Keratinocyte (primary cell): ENCODE measurements around the gene ZNF605. TPM values are rescaled to one million over a fixed set of nuclear protein-coding genes. Genes with fewer than 3 reads are reported as not detected.
A peak's percentile ranks its signal among the peaks of the same experiment; 100 is the strongest.

Source experiments
- DNase-seq: peaks from one replicate; pipeline ENCODE4 v3.0.0-alpha.2; 2011; ENCODE audit warnings: low read depth, missing footprints, low spot score
- FAIRE-seq: peaks from 2 replicates; lab custom pipeline; 2011; peaks lifted over from hg19 to GRCh38; lab: Jason Lieb, UNC
- H2AFZ ChIP-seq: 2 replicates; pipeline ENCODE4 v1.6.0; 2012; ENCODE audit warnings: low read length, control low read depth, inconsistent platforms; ENCODE audit not compliant: control insufficient read depth
- H3K27ac ChIP-seq: 2 replicates; pipeline ENCODE4 v1.5.1; 2011; ENCODE audit warnings: low read length; ENCODE audit not compliant: control insufficient read depth, insufficient read depth
- H3K27me3 ChIP-seq: 3 replicates; pipeline ENCODE4 v1.6.0; 2011; ENCODE audit warnings: low read length; ENCODE audit not compliant: control insufficient read depth, insufficient read depth; ENCODE audit errors: extremely low read depth
- H3K36me3 ChIP-seq, 2 experiments: 2 replicates in 1 of 2; 3 replicates in 1 of 2; pipeline ENCODE4 v1.5.1; 2011; ENCODE audit warnings: low read length in 2 of 2, mild to moderate bottlenecking in 1 of 2; ENCODE audit not compliant: control insufficient read depth in 2 of 2, insufficient read depth in 2 of 2; ENCODE audit errors: extremely low read depth in 1 of 2
- H3K4me1 ChIP-seq: 3 replicates; pipeline ENCODE4 v1.5.1; 2011; ENCODE audit warnings: low read length; ENCODE audit not compliant: control insufficient read depth, insufficient read depth; ENCODE audit errors: extremely low read depth
- H3K4me2 ChIP-seq: 3 replicates; pipeline ENCODE4 v1.6.0; 2011; ENCODE audit warnings: low read depth, low read length; ENCODE audit not compliant: control insufficient read depth, insufficient read depth; ENCODE audit errors: extremely low read depth
- H3K4me3 ChIP-seq, 3 experiments: fragments of 200-600 bp in 1 of 3; sonication (generic) in 1 of 3; 2 replicates in 2 of 3; 3 replicates in 1 of 3; pipeline ENCODE4 v1.5.1; 2011 to 2016; ENCODE audit warnings: low read length in 3 of 3, mild to moderate bottlenecking in 3 of 3, control low read depth in 2 of 3, inconsistent platforms in 1 of 3, low read depth in 1 of 3, mixed read lengths in 1 of 3, mixed run types in 1 of 3, moderate library complexity in 1 of 3; ENCODE audit not compliant: control insufficient read depth in 2 of 3, insufficient read depth in 2 of 3; ENCODE audit errors: extremely low read depth in 1 of 3
- H3K79me2 ChIP-seq: 2 replicates; pipeline ENCODE4 v1.6.0; 2012; ENCODE audit warnings: low read length; ENCODE audit not compliant: control insufficient read depth, insufficient read depth
- H3K9ac ChIP-seq: 3 replicates; pipeline ENCODE4 v1.6.0; 2011; ENCODE audit warnings: low read length; ENCODE audit not compliant: control insufficient read depth, insufficient read depth; ENCODE audit errors: extremely low read depth
- H3K9me1 ChIP-seq: 3 replicates; pipeline ENCODE4 v1.6.0; 2011; ENCODE audit warnings: low read length; ENCODE audit not compliant: control insufficient read depth, insufficient read depth; ENCODE audit errors: extremely low read depth
- H3K9me3 ChIP-seq: 2 replicates; pipeline ENCODE4 v1.5.1; 2012; ENCODE audit warnings: low read depth, low read length; ENCODE audit not compliant: control insufficient read depth
- H4K20me1 ChIP-seq: 3 replicates; pipeline ENCODE4 v1.6.0; 2011; ENCODE audit warnings: low read length; ENCODE audit not compliant: control insufficient read depth, insufficient read depth; ENCODE audit errors: extremely low read depth
- CTCF ChIP-seq, 3 experiments: IDR thresholded peaks in 1 of 3; conservative IDR thresholded peaks in 1 of 3; optimal IDR thresholded peaks in 1 of 3; 2 replicates in 2 of 3; 3 replicates in 1 of 3; pipeline versions ENCODE3 to v1.5.1; 2011; ENCODE audit warnings: low read length in 3 of 3, mild to moderate bottlenecking in 3 of 3, moderate library complexity in 2 of 3, control low read depth in 1 of 3, inconsistent platforms in 1 of 3; ENCODE audit not compliant: insufficient read depth in 2 of 3; ENCODE audit errors: extremely low read depth in 1 of 3
- EZH2 ChIP-seq: IDR thresholded peaks from one replicate; pipeline ENCODE4 v1.6.1; 2012; ENCODE audit warnings: inconsistent platforms, mild to moderate bottlenecking, low read length, moderate library complexity
- dilution Hi-C: fragments of 300-500 bp; cut with MboI; formaldehyde crosslinking; loops from one replicate; pipeline ENCODE4 v1.7.0; 2020; ENCODE audit warnings: low sequenced_read_pairs; ENCODE audit not compliant: extremely low pct_ligation_motif_present
- polyA plus RNA-seq, 5 experiments: library from polyadenylated mRNA; depleted of rRNA in 3 of 5; stranded (reverse) in 3 of 5; stranded (forward) in 1 of 5; unstranded in 1 of 5; fragments of >200 nt; gene quantifications; 1 replicate in 1 of 5; 2 replicates in 3 of 5; 3 replicates in 1 of 5; pipeline versions ENCODE4 v1.2.1 to v1.2.3, GENCODE V29; 2011 to 2012; ENCODE audit warnings: missing spikeins in 2 of 5, low read depth in 1 of 5, low replicate concordance in 1 of 5

The ZNF605 gene
- polyA plus RNA-seq, 1 donor (not counting 4 experiments of a cell fraction or from before 2014, with no cell fraction given): 12.5 TPM

GRCh38 chr12:132952371-132953162 is 3.5 kb downstream of the ZNF605 start:
- no peak for FAIRE-seq
- no peak overlapping the region for H2AFZ ChIP-seq
- H3K9me3 ChIP-seq: peaks cover 28% of the 10 kb centered on the region
- no peak overlapping the region for H3K4me3 ChIP-seq
- H3K4me1 ChIP-seq: peaks cover 7% of the 10 kb centered on the region
- H3K79me2 ChIP-seq: peaks cover 63% of the 10 kb centered on the region
- no peak overlapping the region for H3K9ac ChIP-seq
- TF ChIP-seq EZH2: no peak
- TF ChIP-seq CTCF (optimal IDR thresholded peaks at IDR 0.05 in 1 of 3, IDR thresholded peaks at IDR 0.05 in 1 of 3, conservative IDR thresholded peaks at IDR 0.05 in 1 of 3; ENCODE audit: extremely low read depth in 1 of 3, insufficient read depth in 2 of 3, low read length in 3 of 3): no peak
- no peak for DNase-seq
- no peak overlapping the region for H3K27ac ChIP-seq
- H3K27me3 ChIP-seq: no peaks in the 10 kb centered on the region
- H4K20me1 ChIP-seq: no peaks in the 10 kb centered on the region
- dilution Hi-C loops: no loop called here
- H3K36me3 ChIP-seq: peaks cover 0 to 4% of the 10 kb centered on the region in 2 experiments
- no peak overlapping the region for H3K4me2 ChIP-seq
- H3K9me1 ChIP-seq: no peaks in the 10 kb centered on the region

- peaks cover 0 to 4% of the 10 kb centered on the region in 2 experiments for H3K36me3 ChIP-seq
- no peak overlapping the region for H3K9ac ChIP-seq
- no peak overlapping the region for H3K27ac ChIP-seq
- TF ChIP-seq EZH2: no peak
- no peak for TF ChIP-seq CTCF (optimal IDR thresholded peaks at IDR 0.05 in 1 of 3, IDR thresholded peaks at IDR 0.05 in 1 of 3, conservative IDR thresholded peaks at IDR 0.05 in 1 of 3; ENCODE audit: extremely low read depth in 1 of 3, insufficient read depth in 2 of 3, low read length in 3 of 3)
- no peak overlapping the region for H2AFZ ChIP-seq
- no peak for DNase-seq
- H4K20me1 ChIP-seq: no peaks in the 10 kb centered on the region
- H3K27me3 ChIP-seq: no peaks in the 10 kb centered on the region
- peaks cover 62% of the 10 kb centered on the region for H3K79me2 ChIP-seq
- dilution Hi-C loops: no loop called here
- H3K9me1 ChIP-seq: no peaks in the 10 kb centered on the region
- peaks cover 7% of the 10 kb centered on the region for H3K4me1 ChIP-seq
- peak; percentile 91 for FAIRE-seq
- H3K4me3 ChIP-seq: no peak overlapping the region
- no peak overlapping the region for H3K4me2 ChIP-seq
- peaks cover 28% of the 10 kb centered on the region for H3K9me3 ChIP-seq
Observed at GRCh38 chr12:132951649-132952048, 4.5 kb downstream of the ZNF605 start.
